HG03565 (cell line): ENCODE results near the gene SNAI3.
A peak's percentile ranks its signal among the peaks of the same experiment; 100 is the strongest.

Experiments
- ATAC-seq: cut with Tn5 transposase; IDR thresholded peaks from one replicate; pipeline ENCODE4 v1.9.1; 2021; ENCODE audit warnings: mild to moderate bottlenecking, moderate library complexity; ENCODE audit not compliant: unreplicated experiment

Gene SNAI3

DNA sequence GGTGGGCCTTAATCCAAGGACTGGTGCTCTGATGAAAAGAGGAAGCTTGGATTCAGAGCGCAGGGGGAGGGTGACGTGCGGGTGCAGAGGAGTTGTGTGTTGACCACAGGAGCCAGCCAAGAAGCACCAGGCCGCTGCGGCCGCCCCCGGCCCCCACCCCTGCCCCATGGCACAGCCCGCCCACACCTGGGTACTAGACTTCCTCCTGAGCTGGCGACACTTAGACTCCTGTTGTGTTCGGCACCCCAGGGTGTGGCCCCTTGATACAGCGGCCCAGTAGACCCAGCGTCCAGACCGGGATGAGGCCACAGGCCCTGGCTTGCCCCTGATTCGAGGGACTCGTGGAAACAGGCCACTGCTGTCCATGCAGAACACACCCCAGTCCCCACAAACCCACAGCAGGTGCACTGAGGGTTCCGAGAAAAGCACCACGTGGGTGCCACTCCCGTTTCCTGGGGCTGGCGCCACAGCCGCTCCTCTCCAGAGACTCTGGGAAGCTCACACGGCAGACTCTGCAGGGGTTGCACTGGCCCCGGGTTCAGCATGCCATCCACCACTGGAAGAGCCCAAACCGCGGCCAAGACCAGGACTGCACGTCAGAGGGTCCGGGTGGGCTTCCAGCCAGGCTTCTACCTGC lies 5.7 kb upstream of the SNAI3 start:
- no peak for ATAC-seq

DNA sequence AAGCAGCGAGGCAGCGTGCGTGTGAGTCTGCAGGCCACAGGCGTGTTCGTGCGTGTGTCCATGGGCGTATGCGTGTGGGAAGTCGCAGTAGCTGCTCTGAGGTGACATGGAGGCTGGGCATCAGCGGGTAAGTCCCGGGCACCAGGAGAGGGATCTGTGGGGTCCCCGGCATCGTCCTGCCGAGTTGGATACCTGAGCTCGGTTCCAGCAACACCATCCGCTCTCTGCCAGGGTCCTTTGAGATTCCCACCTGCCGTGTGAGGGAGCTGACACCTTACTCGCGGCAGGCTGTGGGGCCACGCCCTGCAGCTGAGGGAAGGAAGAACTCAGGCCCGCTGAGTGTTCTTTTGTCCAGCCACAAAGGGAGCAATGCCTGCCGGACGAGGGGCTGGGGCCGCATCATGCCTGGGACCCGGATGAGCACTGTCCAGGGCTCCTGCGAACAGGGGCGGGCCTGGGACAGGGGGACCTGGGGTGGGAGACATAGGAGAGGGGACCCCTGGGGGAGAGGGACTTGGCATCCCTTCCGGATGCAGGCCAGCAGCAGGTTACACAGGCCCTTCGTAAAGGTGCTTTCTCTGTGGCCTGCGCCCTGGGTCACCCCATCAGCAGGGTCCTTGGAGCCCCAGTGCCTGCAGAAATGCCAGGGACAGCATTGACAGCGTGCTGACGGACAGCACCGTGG lies 5.0 kb upstream of the SNAI3 start:
- no peak for ATAC-seq

- no peak for ATAC-seq
Measured at GRCh38 chr16:88690341-88691128, 4.2 kb upstream of the SNAI3 start.

DNA sequence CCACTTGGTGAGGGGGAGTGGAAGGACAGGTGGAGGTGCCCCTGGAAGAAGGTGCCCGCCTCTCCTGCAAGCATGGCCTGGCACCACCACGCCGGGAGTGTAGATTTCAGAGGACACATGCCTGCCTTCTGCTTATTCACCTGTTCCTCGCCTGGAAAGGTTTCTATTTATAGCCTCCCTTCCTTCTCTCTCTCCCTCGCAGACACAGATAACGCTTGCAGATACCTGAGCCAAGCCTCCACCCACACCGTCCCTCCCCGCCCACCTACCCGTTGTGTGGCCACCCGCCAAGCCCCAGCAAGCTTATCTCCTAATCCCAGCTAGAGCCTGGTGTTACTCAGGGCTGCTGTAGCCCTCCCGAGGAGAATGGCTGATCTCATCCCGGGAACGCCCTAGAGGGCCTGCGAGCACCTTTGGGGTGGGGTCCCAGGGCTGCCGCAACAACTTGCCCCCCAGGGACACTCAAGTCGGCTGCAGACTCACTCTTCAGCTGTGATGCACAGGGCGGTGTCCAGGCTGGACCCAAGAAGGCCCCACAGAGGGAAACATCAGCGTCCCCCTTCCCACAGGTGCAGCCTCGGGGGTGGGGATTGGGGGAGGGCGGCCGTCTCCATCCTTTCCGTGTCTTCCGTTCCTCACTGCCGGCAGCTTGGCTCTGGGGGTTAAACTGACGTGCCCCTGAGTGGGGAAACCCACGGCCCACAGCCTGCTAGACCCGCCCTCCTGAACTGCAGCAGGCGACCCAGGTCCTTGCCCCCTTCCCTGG lies 1.9 kb upstream of the SNAI3 start:
- ATAC-seq, result no peak

DNA sequence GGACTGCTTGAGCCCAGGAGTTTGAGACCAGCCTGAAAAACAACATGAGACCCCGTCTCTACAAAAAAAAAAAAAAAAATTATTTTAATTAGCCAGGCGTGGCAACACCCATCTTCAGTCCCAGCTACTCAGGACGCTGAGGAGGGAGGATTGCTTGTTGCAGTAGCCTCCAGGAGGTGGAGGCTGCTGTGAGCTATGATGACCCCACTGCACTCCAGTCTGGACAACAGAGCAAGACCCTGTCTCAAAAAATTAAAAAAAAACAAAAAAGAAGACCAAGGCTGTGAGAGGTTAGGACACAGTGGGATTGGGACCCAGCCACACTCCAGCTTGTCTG lies 1.3 kb upstream of the SNAI3 start:
- no peak for ATAC-seq

DNA sequence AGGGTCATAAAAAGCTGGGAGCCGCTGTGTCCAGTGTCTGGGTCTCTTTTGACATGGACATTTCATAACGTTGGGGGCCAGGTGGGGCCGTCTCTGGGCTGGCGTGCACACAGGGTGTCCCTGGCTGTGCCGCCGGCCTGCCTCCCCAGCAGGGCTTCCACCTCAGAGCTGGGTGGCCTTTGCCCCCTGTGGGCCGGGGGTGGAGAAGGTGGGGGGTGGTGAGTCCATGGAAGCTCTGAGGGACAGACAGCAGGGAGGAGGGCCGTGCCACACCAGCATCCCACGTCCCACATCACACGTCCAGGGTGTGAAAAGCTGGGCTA lies 908 bp upstream of the SNAI3 start:
- ATAC-seq, result no peak

DNA sequence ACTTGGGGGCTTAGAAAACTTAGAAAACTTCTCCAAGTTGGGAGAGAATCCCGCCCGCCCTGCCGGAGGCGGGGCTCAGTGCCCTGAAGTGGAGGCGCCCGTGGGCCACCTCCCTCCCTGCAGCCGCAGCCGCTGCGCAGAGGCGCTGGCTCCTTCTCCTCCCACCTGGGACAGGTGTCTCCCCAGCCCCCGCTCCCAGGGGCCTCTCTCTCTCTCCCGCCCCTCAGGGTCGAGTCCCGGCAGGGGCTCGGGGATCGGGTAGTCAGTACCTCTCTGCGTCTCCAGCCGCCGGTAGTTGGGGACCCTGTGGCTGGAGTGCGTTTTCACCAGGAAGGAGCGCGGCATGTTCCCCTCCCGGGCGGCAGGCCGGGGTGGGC lies 257 bp downstream of the SNAI3 start:
- ATAC-seq, result peak; percentile 13

DNA sequence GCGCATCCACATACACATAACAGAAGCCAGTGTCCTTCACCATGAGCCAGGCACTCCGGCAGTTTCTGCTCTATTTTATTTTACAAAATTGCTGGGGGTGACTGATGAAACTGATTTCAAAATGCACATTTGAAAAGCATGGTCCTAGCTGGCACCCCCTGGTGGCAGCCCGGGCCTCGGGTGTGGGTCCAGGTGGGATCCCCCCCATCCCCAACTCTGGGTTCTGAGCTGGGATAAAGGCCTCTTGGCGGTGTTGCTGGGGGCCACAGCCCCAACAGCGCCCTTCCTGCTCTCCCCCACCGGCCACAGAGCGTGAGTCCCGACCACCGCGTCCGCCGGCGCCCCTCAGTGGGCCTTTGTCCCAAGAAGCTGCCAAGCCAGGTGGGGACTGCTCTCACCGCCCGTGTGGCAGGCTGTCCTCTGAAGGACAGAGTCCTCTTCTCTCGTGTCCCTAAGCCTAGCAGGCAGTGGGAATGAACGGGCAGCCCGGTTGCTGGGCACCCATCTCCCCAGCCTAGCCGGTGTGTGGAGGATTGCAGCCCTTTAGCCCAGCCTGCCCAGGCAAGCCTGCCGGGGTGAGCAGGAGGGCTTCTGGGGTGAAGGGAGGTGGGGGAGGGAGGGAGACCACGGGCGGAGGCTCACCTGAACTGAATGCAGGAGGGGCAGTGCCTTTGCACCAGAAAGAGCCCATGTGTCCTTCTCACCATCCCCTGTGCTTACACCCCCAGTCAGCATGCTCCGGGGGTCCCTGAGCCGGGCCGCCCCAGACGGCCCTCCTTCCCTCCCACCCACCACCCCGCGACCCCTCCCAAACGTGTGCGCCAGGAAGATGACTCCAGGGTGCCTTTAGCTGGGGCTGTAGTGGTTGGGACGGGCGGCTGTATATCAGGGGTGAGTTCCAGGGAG lies 898 bp downstream of the SNAI3 start:
- no peak for ATAC-seq

DNA sequence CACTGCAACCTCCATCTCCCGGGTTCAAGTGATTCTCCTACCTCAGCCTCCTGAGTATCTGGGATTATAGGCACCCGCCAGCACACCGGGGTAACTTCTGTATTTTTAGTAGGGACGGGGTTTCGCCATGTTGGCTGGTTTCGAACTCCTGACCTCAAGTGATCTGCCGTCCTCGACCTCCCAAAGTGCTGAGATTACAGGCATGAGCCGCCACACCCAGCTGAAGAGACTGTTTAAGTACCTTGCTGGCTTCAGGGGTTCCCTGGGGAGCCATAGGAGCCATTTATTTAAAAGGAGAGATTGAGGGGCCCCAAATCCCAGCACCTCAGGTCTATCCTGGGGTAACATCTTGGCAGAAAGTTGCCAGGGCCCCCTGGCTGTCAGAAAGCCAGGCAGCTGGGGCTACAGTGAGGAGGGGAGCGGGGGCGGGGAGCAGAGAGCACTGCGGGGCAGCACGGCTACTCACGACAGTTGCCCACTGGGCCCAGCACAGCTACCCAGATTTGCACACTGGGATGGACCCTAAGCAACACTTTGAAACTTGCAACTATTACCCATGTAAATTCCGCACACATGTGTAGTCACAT lies 1.6 kb downstream of the SNAI3 start:
- no peak for ATAC-seq

DNA sequence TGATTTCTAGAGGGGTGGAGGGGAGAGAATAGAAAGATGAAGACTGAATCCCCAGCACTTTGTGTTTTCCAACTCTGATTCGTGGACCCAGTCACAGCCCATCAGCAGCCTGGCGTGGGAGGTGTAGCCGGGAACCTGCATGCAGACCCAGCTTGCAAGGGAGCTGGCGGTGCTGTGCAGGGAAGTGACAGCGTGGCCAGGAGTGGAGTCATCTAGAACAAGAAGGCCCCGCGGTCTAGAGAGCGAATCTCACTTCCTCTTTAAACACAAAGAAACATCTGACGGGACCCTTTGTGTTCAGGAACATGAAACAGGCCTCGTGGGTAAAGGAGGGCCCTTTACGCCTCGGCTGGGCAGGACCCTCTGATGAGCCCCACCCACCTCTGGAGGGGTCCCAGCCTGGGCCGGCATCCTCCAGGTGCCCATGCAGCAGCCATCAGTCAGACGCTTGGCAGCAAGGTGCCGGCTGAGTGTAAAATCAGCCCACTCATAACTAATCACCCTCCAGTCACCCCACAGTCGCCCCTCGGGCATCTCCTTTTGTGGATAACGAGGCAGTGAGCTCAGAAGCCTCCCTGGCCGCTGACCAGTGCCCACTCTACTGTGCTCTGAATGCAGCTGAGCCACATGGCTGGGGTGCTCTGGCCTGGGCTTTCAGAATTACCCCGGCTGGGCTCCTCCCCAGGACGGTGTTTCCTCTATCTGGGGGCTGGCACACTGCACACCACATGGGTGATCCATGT lies 4.4 kb downstream of the SNAI3 start:
- ATAC-seq, result peak; percentile 53

GRCh38 chr16:88681084-88681680 lies 5.1 kb downstream of the SNAI3 start:
- ATAC-seq, result no peak

- ATAC-seq, result no peak
Measured at GRCh38 chr16:88680554-88681083, 5.7 kb downstream of the SNAI3 start.

GRCh38 chr16:88678224-88678979 lies 7.9 kb downstream of the SNAI3 start:
- ATAC-seq, result no peak

DNA sequence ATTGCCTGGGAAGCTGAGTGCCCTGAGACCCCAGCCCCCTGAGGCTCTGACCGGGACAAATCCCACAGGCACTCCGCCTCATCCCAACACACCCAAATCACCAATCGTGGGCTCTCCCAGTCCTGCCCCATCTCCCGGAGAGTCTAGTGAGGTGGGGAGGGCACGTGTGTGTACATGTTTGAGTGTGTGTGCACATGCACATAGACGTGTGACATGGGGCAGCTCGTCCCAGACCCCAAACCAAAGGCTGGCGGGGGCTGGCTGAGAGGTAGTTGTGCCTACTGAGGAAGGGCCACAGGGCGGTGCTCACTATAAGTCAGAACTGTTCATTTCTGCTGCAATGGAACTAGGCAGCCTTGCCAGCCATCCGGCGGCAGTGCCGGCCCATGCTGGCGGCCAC lies 8.6 kb downstream of the SNAI3 start:
- ATAC-seq, result no peak

DNA sequence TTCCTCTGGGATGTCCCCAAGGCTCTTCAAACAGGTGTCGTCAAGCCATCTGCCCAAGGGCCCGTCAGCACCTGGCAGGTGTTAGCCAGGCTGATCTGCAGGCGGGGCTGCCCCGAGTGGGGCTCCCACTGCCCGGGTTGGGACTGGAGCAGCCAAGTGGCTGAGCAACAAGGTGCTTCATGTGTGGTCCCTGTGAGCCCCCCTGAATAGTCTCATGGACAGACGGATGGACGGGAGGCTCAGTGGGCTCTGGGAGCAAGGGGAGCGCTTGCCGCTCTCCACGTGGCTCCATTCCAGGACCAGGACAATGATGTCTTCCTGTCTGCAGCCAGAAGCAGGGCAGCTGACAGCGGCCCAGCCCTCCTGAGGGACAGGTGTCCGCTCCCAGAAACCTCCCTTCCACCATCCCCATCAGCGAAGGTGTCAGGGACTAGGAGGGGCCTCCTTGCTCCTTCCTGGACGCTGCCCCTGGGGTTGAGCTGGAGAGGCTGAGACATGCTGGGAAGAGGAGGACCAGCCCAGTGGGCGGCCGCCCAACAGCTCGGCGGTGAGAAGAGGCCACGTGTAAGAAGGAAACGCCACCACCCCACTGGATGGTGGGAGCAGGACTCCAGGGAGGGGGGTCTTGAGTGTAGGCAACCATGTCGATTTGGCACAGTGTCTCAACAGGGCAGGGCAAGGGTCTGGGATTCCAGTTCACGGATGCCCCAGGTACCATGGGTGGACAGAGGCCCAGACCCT lies 9.6 kb downstream of the SNAI3 start:
- no peak for ATAC-seq

GRCh38 chr16:88673716-88674379 lies 12.5 kb downstream of the SNAI3 start:
- ATAC-seq, result no peak

GRCh38 chr16:88672776-88673175 lies 13.5 kb downstream of the SNAI3 start:
- no peak for ATAC-seq
